Motor neuron (in vitro differentiated cells): Measurements from ENCODE around the gene XPR1. TPM values are rescaled to one million over a fixed set of nuclear protein-coding genes. Genes with fewer than 3 reads are reported as not detected.
A peak's percentile ranks its signal among the peaks of the same experiment; 100 is the strongest.
"Not testable (repeated sequence)": the region's sequence is repeated elsewhere in the genome, so short reads cannot be mapped to it uniquely, and the experiment has no call there.

ENCODE experiments used
- ATAC-seq, 8 experiments: fragments of 200-7000 bp; cut with Tn5 transposase; replicated peaks in 6 of 8; 2 replicates each; pipeline ENCODE4 v1.8.0; 2021; ENCODE audit warnings: mild to moderate bottlenecking in 8 of 8, moderate library complexity in 8 of 8
- H3K27ac ChIP-seq, 2 donors: fragments of 250-450 bp; sonication (Bioruptor Pico); 2 replicates each; pipeline ENCODE4 v1.9.0; 2021; ENCODE audit warnings: antibody characterized with exemption in 2 of 2, mild to moderate bottlenecking in 2 of 2, moderate library complexity in 1 of 2
- H3K4me1 ChIP-seq, 2 donors: fragments of 250-450 bp; sonication (Bioruptor Pico); replicated peaks in 1 of 2; 2 replicates each; pipeline ENCODE4 v1.6.1; 2021; ENCODE audit warnings: antibody characterized with exemption in 2 of 2, mild to moderate bottlenecking in 2 of 2, moderate library complexity in 1 of 2
- H3K4me3 ChIP-seq, 5 donors: fragments of 250-450 bp; sonication (Bioruptor Pico); 2 replicates each; pipeline ENCODE4 v1.9.0; 2021; ENCODE audit warnings: antibody characterized with exemption in 5 of 5, mild to moderate bottlenecking in 5 of 5, moderate library complexity in 4 of 5
- WGBS, 10 experiments: fragments of 450-650 bp; shearing (Covaris generic); methylation state at CpG; one replicate each; pipeline ENCODE4 v1.0.0; 2022; 5-methylcytosine and 5-hydroxymethylcytosine counted together
- in situ Hi-C, 9 experiments: fragments of 400-800 bp; cut with MboI; loops; one replicate each; pipeline ENCODE4 v1.15.0; 2021; ENCODE audit warnings: low sequenced_read_pairs in 9 of 9, low pct_unique_long_range_greater_than_20kb in 2 of 9; ENCODE audit not compliant: unreplicated experiment in 9 of 9
- total RNA-seq, 8 experiments: library from RNA; unstranded; fragments of 300-600 nt; gene quantifications; 2 replicates each; pipeline versions ENCODE4 v1.2.3 to v1.2.4, GENCODE V29; 2022

Gene XPR1
- total RNA-seq, 8 experiments from 2014 or later: 24.0 to 162 (median 139) TPM

- ATAC-seq: no peak
- H3K4me3 ChIP-seq: no peak overlapping the region
- in situ Hi-C loops: loop anchor here in 1 of 9 experiments (25.0 kb wide), 1 partner anchor 226 kb away; no protein-coding TSS in a partner anchor
- no peak overlapping the region for H3K27ac ChIP-seq
- 77 to 100% (median 88%) methylated on average over 2 to 5 of the region's 5 CpGs for WGBS, 10 experiments
- H3K4me1 ChIP-seq: peaks cover 4 to 18% of the 10 kb centered on the region in 2 donors
Observed at GRCh38 chr1:180636138-180636537, 4.3 kb downstream of the XPR1 start.

GRCh38 chr1:180639871-180640270 is 8.0 kb downstream of the XPR1 start:
- Histone ChIP-seq H3K4me3 (no peak overlapping the region), H3K27ac (no peak overlapping the region), H3K4me1 (peaks cover 0 to 17% of the 10 kb centered on the region in 2 donors)
- ATAC-seq: no peak
- in situ Hi-C loops: loop anchor here in 1 of 9 experiments (25.0 kb wide), 1 partner anchor 222 kb away; no protein-coding TSS in a partner anchor

- in situ Hi-C loops: loop anchor here in 1 of 9 experiments (25.0 kb wide), 1 partner anchor 222 kb away; no protein-coding TSS in a partner anchor
- WGBS, 10 experiments: 80 to 100% (median 100%) methylated on average over 1 to 3 of the region's 3 CpGs
- Histone ChIP-seq H3K4me3 (no peak overlapping the region), H3K4me1 (peaks cover 0 to 12% of the 10 kb centered on the region in 2 donors), H3K27ac (no peak overlapping the region)
- ATAC-seq: no peak
Observed at GRCh38 chr1:180640531-180640949, 8.7 kb downstream of the XPR1 start.

- Histone ChIP-seq H3K4me1 (peaks cover 0 to 4% of the 10 kb centered on the region in 2 donors), H3K27ac (no peak overlapping the region), H3K4me3 (no peak overlapping the region)
- no peak for ATAC-seq
- in situ Hi-C loops: loop anchor here in 1 of 9 experiments (25.0 kb wide), 1 partner anchor 221 kb away; no protein-coding TSS in a partner anchor
Observed at GRCh38 chr1:180641662-180642061, 9.8 kb downstream of the XPR1 start.

- in situ Hi-C loops: loop anchor here in 1 of 9 experiments (25.0 kb wide), 1 partner anchor 220 kb away; no protein-coding TSS in a partner anchor
- H3K4me1 ChIP-seq: peaks cover 0 to 4% of the 10 kb centered on the region in 2 donors
- WGBS, 10 experiments: 67 to 100% (median 97%) methylated on average over 1 of the region's 1 CpG; no CpG with 5 or more reads in 2 of the 10 experiments
- H3K27ac ChIP-seq: no peak overlapping the region
- ATAC-seq: no peak
- H3K4me3 ChIP-seq: no peak overlapping the region
Observed at GRCh38 chr1:180642781-180643180, 11.0 kb downstream of the XPR1 start.

- Histone ChIP-seq H3K4me1 (peaks cover 0 to 4% of the 10 kb centered on the region in 2 donors), H3K27ac (no peak overlapping the region), H3K4me3 (no peak overlapping the region)
- ATAC-seq: peak in 2 of 8 experiments; percentile 14 to 20
- WGBS, 10 experiments: 0 to 91% (median 78%) methylated on average over 1 of the region's 1 CpG; no CpG with 5 or more reads in 3 of the 10 experiments
- in situ Hi-C loops: loop anchor here in 1 of 9 experiments (25.0 kb wide), 1 partner anchor 219 kb away; no protein-coding TSS in a partner anchor
Observed at GRCh38 chr1:180643693-180644092, 11.9 kb downstream of the XPR1 start.

GRCh38 chr1:180644526-180645192 is 12.8 kb downstream of the XPR1 start:
- Histone ChIP-seq H3K27ac (no peak overlapping the region), H3K4me3 (no peak overlapping the region), H3K4me1 (peaks cover 0 to 4% of the 10 kb centered on the region in 2 donors)
- no peak for ATAC-seq
- in situ Hi-C loops: loop anchor here in 1 of 9 experiments (25.0 kb wide), 1 partner anchor 218 kb away; no protein-coding TSS in a partner anchor
- WGBS, 10 experiments: 71 to 99% (median 95%) methylated on average over 4 to 7 of the region's 7 CpGs; no CpG with 5 or more reads in 1 of the 10 experiments

GRCh38 chr1:180645261-180645660 is 13.4 kb downstream of the XPR1 start:
- not testable (repeated sequence) for H3K27ac ChIP-seq, H3K4me3 ChIP-seq, H3K4me1 ChIP-seq, ATAC-seq
- in situ Hi-C loops: loop anchor here in 1 of 9 experiments (25.0 kb wide), 1 partner anchor 217 kb away; no protein-coding TSS in a partner anchor
- WGBS, 10 experiments: 78 to 100% (median 96%) methylated on average over 1 to 5 of the region's 5 CpGs; no CpG with 5 or more reads in 3 of the 10 experiments

- Histone ChIP-seq H3K4me3 (no peak overlapping the region), H3K27ac (no peak overlapping the region), H3K4me1 (peaks cover 0 to 4% of the 10 kb centered on the region in 2 donors)
- no peak for ATAC-seq
- in situ Hi-C loops: loop anchor here in 1 of 9 experiments (25.0 kb wide), 1 partner anchor 216 kb away; no protein-coding TSS in a partner anchor
- 79 to 98% (median 95%) methylated on average over 3 to 5 of the region's 5 CpGs for WGBS, 10 experiments
Observed at GRCh38 chr1:180646093-180646492, 14.3 kb downstream of the XPR1 start.

- Histone ChIP-seq H3K4me1 (peaks cover 0 to 4% of the 10 kb centered on the region in 2 donors), H3K27ac (no peak overlapping the region), H3K4me3 (no peak overlapping the region)
- 75 to 100% (median 93%) methylated on average over 1 to 4 of the region's 4 CpGs; no CpG with 5 or more reads in 2 of the 10 experiments for WGBS, 10 experiments
- in situ Hi-C loops: loop anchor here in 1 of 9 experiments (25.0 kb wide), 1 partner anchor 216 kb away; no protein-coding TSS in a partner anchor
- peak in 1 of 8 experiments; percentile 69 for ATAC-seq
Observed at GRCh38 chr1:180646547-180646946, 14.7 kb downstream of the XPR1 start.

GRCh38 chr1:180652792-180653191 is 21.0 kb downstream of the XPR1 start:
- WGBS, 10 experiments: 88 to 100% (median 100%) methylated on average over 2 of the region's 2 CpGs; no CpG with 5 or more reads in 3 of the 10 experiments
- Histone ChIP-seq H3K4me1 (no peaks in the 10 kb centered on the region), H3K4me3 (no peak overlapping the region), H3K27ac (no peak overlapping the region)
- in situ Hi-C loops: loop anchor here in 1 of 9 experiments (25.0 kb wide), 1 partner anchor 110 kb away; no protein-coding TSS in a partner anchor
- ATAC-seq: peak in 1 of 8 experiments; percentile 46

GRCh38 chr1:180662709-180663108 is 30.9 kb downstream of the XPR1 start:
- in situ Hi-C loops: loop anchor here in 1 of 9 experiments (25.0 kb wide), 1 partner anchor 100 kb away; no protein-coding TSS in a partner anchor
- Histone ChIP-seq H3K4me3 (no peak overlapping the region), H3K27ac (no peak overlapping the region), H3K4me1 (no peaks in the 10 kb centered on the region)
- no peak for ATAC-seq

GRCh38 chr1:180670681-180671080 is 38.9 kb downstream of the XPR1 start:
- ATAC-seq: no peak
- in situ Hi-C loops: loop anchor here in 1 of 9 experiments (25.0 kb wide), 1 partner anchor 92 kb away; no protein-coding TSS in a partner anchor
- H3K4me1 ChIP-seq: no peaks in the 10 kb centered on the region
- WGBS, 10 experiments: 25 to 100% (median 89%) methylated on average over 1 of the region's 1 CpG
- no peak overlapping the region for H3K27ac ChIP-seq
- no peak overlapping the region for H3K4me3 ChIP-seq
